Measurements from ENCODE around the gene XYLT1.
"Not testable (repeated sequence)": the region's sequence is repeated elsewhere in the genome, so short reads cannot be mapped to it uniquely, and the experiment has no call there.

XYLT1 gene

GRCh38 chr16:17488506-17488905, 17.7 kb upstream of the XYLT1 start:
- DNase-seq, result no peak

GRCh38 chr16:17483351-17483750, 12.6 kb upstream of the XYLT1 start:
- DNase-seq, result no peak

- DNase-seq, result not testable (repeated sequence)
These were observed 11.6 kb upstream of the XYLT1 start for GRCh38 chr16:17482341-17482740.

GRCh38 chr16:17481736-17482135, 11.0 kb upstream of the XYLT1 start:
- no peak for DNase-seq

GRCh38 chr16:17477260-17477545, 6.4 kb upstream of the XYLT1 start:
- not testable (repeated sequence) for DNase-seq

- peak; percentile 22 for DNase-seq
These were observed 5.9 kb upstream of the XYLT1 start for GRCh38 chr16:17476414-17477259.

GRCh38 chr16:17475104-17475503, 4.3 kb upstream of the XYLT1 start:
- peak; percentile 34 for DNase-seq

- no peak for DNase-seq
These were observed 3.8 kb upstream of the XYLT1 start for GRCh38 chr16:17474572-17474971.

GRCh38 chr16:17474037-17474436, 3.3 kb upstream of the XYLT1 start:
- DNase-seq, result no peak

GRCh38 chr16:17471719-17472461, 1.1 kb upstream of the XYLT1 start:
- no peak for DNase-seq

GRCh38 chr16:17470182-17470907, 415 bp downstream of the XYLT1 start:
- peak; percentile 39 for DNase-seq

- DNase-seq, result no peak
These were observed 999 bp downstream of the XYLT1 start for GRCh38 chr16:17469741-17470181.

GRCh38 chr16:17469011-17469740, 1.6 kb downstream of the XYLT1 start:
- DNase-seq, result no peak

GRCh38 chr16:17468611-17469010, 2.1 kb downstream of the XYLT1 start:
- no peak for DNase-seq

- peak; percentile 45 for DNase-seq
These were observed 2.7 kb downstream of the XYLT1 start for GRCh38 chr16:17467923-17468540.

- no peak for DNase-seq
These were observed 3.9 kb downstream of the XYLT1 start for GRCh38 chr16:17466876-17467275.

GRCh38 chr16:17465460-17465859, 5.3 kb downstream of the XYLT1 start:
- DNase-seq, result no peak

GRCh38 chr16:17463335-17463734, 7.4 kb downstream of the XYLT1 start:
- no peak for DNase-seq

- no peak for DNase-seq
These were observed 8.6 kb downstream of the XYLT1 start for GRCh38 chr16:17461951-17462729.

- no peak for DNase-seq
These were observed 9.9 kb downstream of the XYLT1 start for GRCh38 chr16:17460890-17461289.

GRCh38 chr16:17459903-17460521, 10.7 kb downstream of the XYLT1 start:
- no peak for DNase-seq
